Spleen (tissue), 11 donors: ENCODE results near the gene GAS7. TPM values are rescaled to one million over a fixed set of nuclear protein-coding genes. Genes with fewer than 3 reads are reported as not detected.
A peak's percentile ranks its signal among the peaks of the same experiment; 100 is the strongest.

Source experiments
- DNase-seq: peaks from one replicate; pipeline ENCODE4 v3.0.0-alpha.2; 2020
- H3K27ac ChIP-seq, 8 donors: fragments of 200-600 bp; sonication (generic) in 7 of 8; 1 replicate in 4 of 8; 2 replicates in 4 of 8; pipeline versions ENCODE4 v1.5.0 to v1.8.0; 2016 to 2021; ENCODE audit warnings: inconsistent platforms in 4 of 8, mild to moderate bottlenecking in 4 of 8, moderate library complexity in 1 of 8
- H3K27me3 ChIP-seq, 7 donors: fragments of 200-600 bp; sonication (generic) in 6 of 7; replicated peaks in 1 of 7; 1 replicate in 4 of 7; 2 replicates in 3 of 7; pipeline versions ENCODE4 v1.5.0 to v1.8.0; 2016 to 2021; ENCODE audit warnings: inconsistent platforms in 3 of 7, mild to moderate bottlenecking in 1 of 7
- H3K36me3 ChIP-seq, 6 donors: fragments of 200-600 bp; sonication (generic) in 5 of 6; 1 replicate in 4 of 6; 2 replicates in 2 of 6; pipeline versions ENCODE4 v1.5.0 to v1.8.0; 2016 to 2021; ENCODE audit warnings: inconsistent platforms in 2 of 6
- H3K4me1 ChIP-seq, 6 donors: fragments of 200-600 bp; sonication (generic) in 5 of 6; 1 replicate in 3 of 6; 2 replicates in 3 of 6; pipeline versions ENCODE4 v1.5.0 to v1.8.0; 2016 to 2021; ENCODE audit warnings: inconsistent platforms in 3 of 6
- H3K4me3 ChIP-seq, 8 donors: fragments of 200-600 bp; sonication (generic) in 7 of 8; 1 replicate in 4 of 8; 2 replicates in 4 of 8; pipeline versions ENCODE4 v1.5.0 to v1.8.0; 2016 to 2021; ENCODE audit warnings: inconsistent platforms in 4 of 8, mild to moderate bottlenecking in 4 of 8, moderate library complexity in 2 of 8
- H3K9me3 ChIP-seq, 8 donors: fragments of 200-600 bp; sonication (generic) in 7 of 8; 1 replicate in 4 of 8; 2 replicates in 4 of 8; pipeline versions ENCODE4 v1.5.0 to v1.8.0; 2016 to 2021; ENCODE audit warnings: inconsistent platforms in 4 of 8
- POLR2A ChIP-seq, 3 donors: fragments of 450-650 bp; IDR thresholded peaks; one replicate each; pipeline ENCODE4 v1.5.1; 2017; ENCODE audit warnings: antibody characterized with exemption in 3 of 3, mild to moderate bottlenecking in 1 of 3
- POLR2AphosphoS5 ChIP-seq, 3 donors: sonication (generic); formaldehyde crosslinking; IDR thresholded peaks; one replicate each; pipeline ENCODE4 v1.5.1; 2017; ENCODE audit warnings: antibody characterized with exemption in 3 of 3
- WGBS, 5 donors: extraction: QIAGEN DNeasy Blood & Tissue Kit in 3 of 5; methylation state at CpG; one replicate each; pipeline versions ENCODE4 v1.1.5 to v1.1.7; 2013 to 2018; 5-methylcytosine and 5-hydroxymethylcytosine counted together
- intact Hi-C: fragments of 100-400 bp; cut with DNase I; formaldehyde crosslinking; loops from one replicate; pipeline ENCODE4 v1.15.0; 2023; ENCODE audit warnings: low total_unique reads
- polyA plus RNA-seq, 3 donors: library from polyadenylated mRNA; stranded (reverse); fragments of 200-250 nt; gene quantifications; one replicate each; pipeline ENCODE4 v1.2.1, GENCODE V29; 2013
- total RNA-seq, 7 donors: library from RNA; depleted of rRNA in 3 of 7; stranded (reverse); fragments of >200 nt in 3 of 7; fragmentation: NEBNext Ultra II Directional in 4 of 7; extraction: Animal tissue kit (Norgen Biotek cat#: 25700) in 4 of 7; gene quantifications; one replicate each; pipeline versions ENCODE4 v1.1.0 to v1.2.1, GENCODE V29; 2016 to 2021
- TF ChIP-seq, protein P1 (sequence below), 11 experiments: fragments of 200-600 bp in 7 of 11; fragments of 450-650 bp in 4 of 11; sonication (generic) in 4 of 11; IDR thresholded peaks in 8 of 11; conservative IDR thresholded peaks in 3 of 11; 1 replicate in 7 of 11; 2 replicates in 4 of 11; pipeline versions ENCODE4 v1.4.0 to v1.8.0; 2016 to 2021; ENCODE audit warnings: antibody characterized with exemption in 11 of 11, inconsistent platforms in 4 of 11, mild to moderate bottlenecking in 1 of 11
- donor health status: healthy with polysubstance abuse.
- donor health status: DM: no; HTN: no; CAD: no; lungs with moderate emphysema.
- donor health status: DM: no; HTN: no; CAD: no.
- donor health status: Bipolar disorder and iron deficiency.
- donor health status: healthy.
- donor health status: DM: no; HTN: no; CAD: no.
- donor health status: DM: yes; HTN: yes; CAD: no.

The GAS7 gene
- total and polyA plus RNA-seq, 10 donors = 4.1 to 127 (median 60.9) TPM

DNA sequence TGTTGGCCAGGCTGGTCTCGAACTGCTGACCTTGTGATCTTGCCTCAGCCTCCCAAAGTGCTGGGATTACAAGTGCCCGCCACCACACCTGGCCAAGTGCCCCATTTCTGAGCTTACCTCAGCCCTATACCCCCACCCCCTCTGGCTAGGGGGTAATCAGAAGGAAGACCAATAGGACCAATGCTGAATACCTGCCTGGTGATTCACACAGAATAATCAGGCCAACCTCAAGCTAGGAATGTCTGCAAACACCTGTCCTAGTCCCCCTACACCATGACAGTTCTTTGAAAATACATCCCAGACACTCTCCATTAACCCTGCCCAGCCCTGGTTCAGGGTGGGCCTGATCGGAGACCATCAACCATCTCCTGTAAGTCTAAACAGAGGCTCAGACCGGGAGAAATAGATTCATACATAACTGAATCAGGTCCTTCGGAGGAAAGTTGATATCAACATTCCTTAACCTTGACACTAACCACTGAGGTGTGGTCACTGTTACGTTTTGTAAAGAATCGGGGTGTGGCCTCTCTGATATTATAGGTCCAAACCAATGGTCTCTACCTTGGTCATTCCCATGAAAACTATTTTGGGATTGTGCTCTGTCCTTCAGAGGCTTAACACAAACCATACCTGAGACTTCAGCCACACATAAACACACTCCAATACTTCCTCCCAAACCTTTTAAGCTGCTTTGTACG, 130.8 kb downstream of the GAS7 start:
- Histone ChIP-seq H3K9me3 (peaks cover 0 to 16% (median 9%) of the 10 kb centered on the region in 8 donors), H3K4me1 (peaks cover 13 to 51% (median 27%) of the 10 kb centered on the region in 6 donors), H3K4me3 (no peak overlapping the region), H3K27ac (no peak overlapping the region), H3K36me3 (no peaks in the 10 kb centered on the region), H3K27me3 (no peaks in the 10 kb centered on the region)
- DNase-seq = no peak
- TF ChIP-seq POLR2AphosphoS5 (IDR thresholded peaks at IDR 0.05) (no peak), POLR2A (IDR thresholded peaks at IDR 0.05) (no peak)
- TF ChIP-seq, protein P1, sequence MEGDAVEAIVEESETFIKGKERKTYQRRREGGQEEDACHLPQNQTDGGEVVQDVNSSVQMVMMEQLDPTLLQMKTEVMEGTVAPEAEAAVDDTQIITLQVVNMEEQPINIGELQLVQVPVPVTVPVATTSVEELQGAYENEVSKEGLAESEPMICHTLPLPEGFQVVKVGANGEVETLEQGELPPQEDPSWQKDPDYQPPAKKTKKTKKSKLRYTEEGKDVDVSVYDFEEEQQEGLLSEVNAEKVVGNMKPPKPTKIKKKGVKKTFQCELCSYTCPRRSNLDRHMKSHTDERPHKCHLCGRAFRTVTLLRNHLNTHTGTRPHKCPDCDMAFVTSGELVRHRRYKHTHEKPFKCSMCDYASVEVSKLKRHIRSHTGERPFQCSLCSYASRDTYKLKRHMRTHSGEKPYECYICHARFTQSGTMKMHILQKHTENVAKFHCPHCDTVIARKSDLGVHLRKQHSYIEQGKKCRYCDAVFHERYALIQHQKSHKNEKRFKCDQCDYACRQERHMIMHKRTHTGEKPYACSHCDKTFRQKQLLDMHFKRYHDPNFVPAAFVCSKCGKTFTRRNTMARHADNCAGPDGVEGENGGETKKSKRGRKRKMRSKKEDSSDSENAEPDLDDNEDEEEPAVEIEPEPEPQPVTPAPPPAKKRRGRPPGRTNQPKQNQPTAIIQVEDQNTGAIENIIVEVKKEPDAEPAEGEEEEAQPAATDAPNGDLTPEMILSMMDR (IDR thresholded peaks at IDR 0.05 in 8 of 11, conservative IDR thresholded peaks at IDR 0.05 in 3 of 11) = no peak
- intact Hi-C loops = no loop called here
- WGBS, 5 donors = 89 to 94% (median 92%) methylated on average over 7 to 8 of the region's 8 CpGs

DNA sequence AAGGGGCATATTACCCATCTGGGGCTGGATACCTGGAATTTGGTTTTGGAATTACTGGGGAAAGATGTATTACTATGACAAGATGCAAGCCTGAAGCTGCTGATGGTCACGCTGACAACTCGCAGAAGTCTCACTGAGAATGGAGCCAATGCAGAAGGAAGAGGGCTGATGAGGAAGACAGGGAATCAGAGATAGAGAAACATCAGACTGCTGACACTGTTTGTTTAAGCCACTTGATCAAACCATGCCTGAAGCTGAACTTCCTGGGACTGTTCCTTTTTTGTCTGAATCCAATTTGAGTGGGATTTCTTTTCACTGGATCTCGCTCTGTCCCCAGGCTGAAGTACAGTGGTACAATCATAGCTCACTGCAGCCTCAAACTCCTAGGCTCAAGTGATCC, 133.9 kb downstream of the GAS7 start:
- peaks cover 0 to 16% (median 9%) of the 10 kb centered on the region in 8 donors for H3K9me3 ChIP-seq
- no peak for DNase-seq
- WGBS, 5 donors = 83 to 96% (median 92%) methylated on average over 3 of the region's 3 CpGs
- TF ChIP-seq POLR2AphosphoS5 (IDR thresholded peaks at IDR 0.05) (no peak), POLR2A (IDR thresholded peaks at IDR 0.05) (no peak)
- TF ChIP-seq, protein P1 (IDR thresholded peaks at IDR 0.05 in 8 of 11, conservative IDR thresholded peaks at IDR 0.05 in 3 of 11) = no peak
- H3K4me3 ChIP-seq = no peak overlapping the region
- H3K27me3 ChIP-seq = no peaks in the 10 kb centered on the region
- H3K4me1 ChIP-seq = peaks cover 13 to 66% (median 46%) of the 10 kb centered on the region in 6 donors
- intact Hi-C loops = no loop called here
- H3K27ac ChIP-seq = peak overlapping the region in 4 of 8 donors; percentile 80 to 86 (median 83)
- no peaks in the 10 kb centered on the region for H3K36me3 ChIP-seq

DNA sequence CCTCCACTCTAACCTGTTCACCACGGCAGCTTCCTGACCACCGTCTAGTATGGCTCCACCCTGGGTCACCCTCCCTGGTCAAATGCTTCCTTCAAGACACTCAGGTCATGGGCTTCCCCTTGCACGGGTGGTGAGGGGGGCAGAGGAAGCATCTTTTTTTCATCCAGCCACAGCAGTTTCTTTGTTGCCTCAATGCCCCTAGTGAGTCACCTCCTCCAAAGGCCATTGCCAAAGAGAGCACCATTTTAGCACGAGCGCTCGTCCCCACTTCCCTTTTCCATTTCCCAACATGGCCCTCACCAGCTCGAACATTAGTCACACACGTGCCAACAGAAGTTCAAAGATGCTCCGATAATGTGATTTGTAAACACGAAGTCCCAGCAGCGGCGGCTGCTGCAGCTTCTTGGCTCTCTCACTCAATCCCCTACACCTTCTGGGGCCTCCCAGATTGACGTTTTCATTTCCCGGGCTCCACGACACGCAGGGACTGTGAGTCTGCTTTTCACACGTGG, 134.6 kb downstream of the GAS7 start:
- Histone ChIP-seq H3K4me1 (peaks cover 10 to 66% (median 52%) of the 10 kb centered on the region in 6 donors), H3K27ac (peak overlapping the region in 7 of 8 donors; percentile 37 to 86 (median 80)), H3K27me3 (no peaks in the 10 kb centered on the region), H3K36me3 (no peaks in the 10 kb centered on the region), H3K4me3 (no peak overlapping the region), H3K9me3 (peaks cover 0 to 16% (median 9%) of the 10 kb centered on the region in 8 donors)
- WGBS, 5 donors = 33 to 59% (median 45%) methylated on average over 17 of the region's 17 CpGs
- TF ChIP-seq, protein P1 (IDR thresholded peaks at IDR 0.05 in 8 of 11, conservative IDR thresholded peaks at IDR 0.05 in 3 of 11) = no peak
- TF ChIP-seq POLR2AphosphoS5 (IDR thresholded peaks at IDR 0.05) (peak in 1 of 3 donors; percentile 78), POLR2A (IDR thresholded peaks at IDR 0.05) (no peak)
- peak; percentile 85 for DNase-seq
- intact Hi-C loops = no loop called here

DNA sequence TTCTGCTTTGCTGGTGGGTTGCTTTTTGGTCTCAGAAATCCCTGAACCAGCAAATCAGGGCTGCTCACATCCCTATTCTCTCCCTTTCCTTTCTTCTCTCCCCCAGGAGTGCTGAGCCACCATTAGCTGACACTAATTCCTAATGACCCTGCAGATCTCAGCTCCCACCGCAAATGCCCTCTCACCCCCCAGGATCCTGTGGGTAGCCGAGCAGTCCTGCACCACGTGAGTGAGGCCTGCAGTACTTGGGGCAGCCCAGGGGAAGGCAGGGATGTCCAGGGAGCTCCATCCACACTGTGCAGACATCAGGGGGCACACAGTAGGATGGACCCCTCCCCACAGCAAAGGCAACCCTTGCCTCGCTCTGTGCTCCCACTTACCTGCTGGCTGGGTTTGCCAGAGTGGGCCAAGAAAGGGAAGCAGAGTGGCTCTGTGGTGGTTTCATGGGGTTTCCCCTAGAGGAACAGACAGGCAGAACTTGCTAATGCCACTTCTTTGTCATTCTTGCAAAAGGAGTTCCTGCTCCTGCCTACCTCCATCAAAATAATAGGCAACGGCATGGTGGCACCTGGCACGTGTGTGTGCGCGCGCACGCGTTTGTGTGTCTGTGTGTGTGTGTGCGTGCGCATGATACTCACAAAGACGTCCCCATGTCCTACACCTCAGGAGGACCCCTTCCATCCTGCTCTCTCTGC, 135.6 kb downstream of the GAS7 start:
- peak overlapping the region in 1 of 8 donors; percentile 24 for H3K4me3 ChIP-seq
- H3K4me1 ChIP-seq = peaks cover 7 to 68% (median 56%) of the 10 kb centered on the region in 6 donors
- H3K27me3 ChIP-seq = no peaks in the 10 kb centered on the region
- H3K36me3 ChIP-seq = no peaks in the 10 kb centered on the region
- no peak for TF ChIP-seq POLR2A (IDR thresholded peaks at IDR 0.05)
- peak; percentile 11 to 49 (median 18) for TF ChIP-seq POLR2AphosphoS5 (IDR thresholded peaks at IDR 0.05)
- peak; percentile 80 for DNase-seq
- 45 to 68% (median 57%) methylated on average over 14 of the region's 14 CpGs for WGBS, 5 donors
- intact Hi-C loops = no loop called here
- H3K27ac ChIP-seq = peak overlapping the region in 7 of 8 donors; percentile 37 to 86 (median 80)
- peaks cover 0 to 16% (median 9%) of the 10 kb centered on the region in 8 donors for H3K9me3 ChIP-seq
